ENCODE data around the gene PELI2.

Gene PELI2

DNA sequence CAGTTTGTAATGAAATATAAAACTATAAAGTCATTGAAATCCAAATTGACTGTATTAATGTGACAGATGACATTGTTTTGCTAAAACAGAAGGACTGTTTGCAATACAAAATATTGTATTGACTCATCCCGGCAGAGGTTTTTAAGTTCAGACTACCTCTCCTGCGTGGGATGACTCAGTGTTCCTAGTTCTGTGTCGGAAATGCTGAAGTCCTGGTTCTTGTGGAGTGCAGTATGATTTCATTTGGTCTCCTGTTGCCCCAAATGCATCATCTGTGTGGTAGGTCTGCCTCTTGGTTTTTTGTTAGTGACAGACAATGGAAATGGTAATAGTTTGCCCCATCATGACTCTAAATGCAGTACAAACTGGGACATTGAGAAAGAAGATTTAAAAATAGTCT, 27.8 kb downstream of the PELI2 start:
- no peak overlapping the region for H3K4me3 ChIP-seq (ENCODE audit: low read depth, low read length)
- DNase-seq (ENCODE audit: low read depth), result no peak
- TF ChIP-seq, protein P1, sequence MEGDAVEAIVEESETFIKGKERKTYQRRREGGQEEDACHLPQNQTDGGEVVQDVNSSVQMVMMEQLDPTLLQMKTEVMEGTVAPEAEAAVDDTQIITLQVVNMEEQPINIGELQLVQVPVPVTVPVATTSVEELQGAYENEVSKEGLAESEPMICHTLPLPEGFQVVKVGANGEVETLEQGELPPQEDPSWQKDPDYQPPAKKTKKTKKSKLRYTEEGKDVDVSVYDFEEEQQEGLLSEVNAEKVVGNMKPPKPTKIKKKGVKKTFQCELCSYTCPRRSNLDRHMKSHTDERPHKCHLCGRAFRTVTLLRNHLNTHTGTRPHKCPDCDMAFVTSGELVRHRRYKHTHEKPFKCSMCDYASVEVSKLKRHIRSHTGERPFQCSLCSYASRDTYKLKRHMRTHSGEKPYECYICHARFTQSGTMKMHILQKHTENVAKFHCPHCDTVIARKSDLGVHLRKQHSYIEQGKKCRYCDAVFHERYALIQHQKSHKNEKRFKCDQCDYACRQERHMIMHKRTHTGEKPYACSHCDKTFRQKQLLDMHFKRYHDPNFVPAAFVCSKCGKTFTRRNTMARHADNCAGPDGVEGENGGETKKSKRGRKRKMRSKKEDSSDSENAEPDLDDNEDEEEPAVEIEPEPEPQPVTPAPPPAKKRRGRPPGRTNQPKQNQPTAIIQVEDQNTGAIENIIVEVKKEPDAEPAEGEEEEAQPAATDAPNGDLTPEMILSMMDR (IDR thresholded peaks at IDR 0.05; ENCODE audit: control insufficient read depth, extremely low read depth, insufficient read depth), result no peak

DNA sequence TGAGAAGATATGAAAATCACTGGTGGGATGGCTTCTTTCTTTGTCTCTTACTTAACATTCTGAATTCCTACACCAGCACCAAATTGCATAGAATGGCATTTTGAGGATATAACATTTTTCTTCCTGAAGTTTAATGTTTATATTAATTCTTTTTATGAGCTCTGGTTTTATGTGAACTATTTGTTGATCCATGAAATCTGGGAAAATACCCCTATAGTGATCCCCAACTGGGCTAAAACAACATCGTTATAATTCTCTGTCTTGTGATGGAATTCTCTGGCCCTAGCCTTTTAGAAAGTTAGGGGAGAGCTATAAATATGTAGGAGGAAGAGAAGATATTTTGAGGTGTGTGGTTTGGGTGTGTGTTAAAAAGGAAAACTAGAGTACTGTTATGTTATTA, 29.2 kb downstream of the PELI2 start:
- no peak for DNase-seq (ENCODE audit: low read depth)
- H3K4me3 ChIP-seq (ENCODE audit: low read depth, low read length), result no peak overlapping the region
- TF ChIP-seq, protein P1 (IDR thresholded peaks at IDR 0.05; ENCODE audit: control insufficient read depth, extremely low read depth, insufficient read depth), result no peak

DNA sequence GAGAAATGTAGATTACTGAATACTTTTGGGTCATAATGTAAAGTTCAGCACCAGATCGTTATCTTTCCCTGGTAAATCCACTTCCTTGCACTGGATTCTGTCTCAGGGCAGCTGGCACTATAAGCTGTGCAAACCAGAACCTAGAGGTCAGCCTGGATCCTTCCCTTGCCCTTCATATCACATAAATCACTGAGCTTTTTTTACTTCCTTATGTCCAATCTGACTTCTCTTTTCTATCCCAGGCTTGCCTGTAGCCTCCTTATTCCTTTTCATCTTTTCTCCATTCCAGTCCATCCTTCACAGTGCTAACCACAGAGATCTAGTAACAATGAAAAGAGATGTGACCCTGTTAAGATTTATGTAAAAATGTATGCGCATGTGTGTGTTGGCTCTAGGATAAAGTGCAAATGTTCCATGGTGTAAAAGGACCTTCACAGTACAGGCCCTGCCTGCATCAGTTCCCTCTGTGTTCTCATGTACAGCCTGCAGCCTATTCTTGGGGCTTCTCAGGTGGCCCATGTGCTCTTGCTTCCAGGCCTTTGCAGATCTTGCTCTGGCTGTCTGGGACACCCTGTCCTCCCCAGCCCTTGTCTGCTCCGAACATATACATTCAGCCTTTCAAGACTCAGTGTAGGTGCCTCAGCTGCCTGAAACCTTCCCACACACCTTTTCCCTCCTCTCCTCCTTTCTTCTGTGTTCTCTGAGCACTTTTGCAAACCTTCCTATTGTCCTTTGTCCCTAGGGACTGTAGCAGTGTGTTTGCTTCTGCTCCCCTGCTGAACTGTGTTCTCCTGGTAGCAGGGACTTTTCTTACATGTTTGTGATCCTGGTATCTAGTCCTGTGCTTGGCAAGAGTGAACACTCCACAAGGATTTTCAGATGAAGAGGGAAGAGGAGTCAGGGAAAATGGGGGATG, 30.0 kb downstream of the PELI2 start:
- H3K4me3 ChIP-seq (ENCODE audit: low read depth, low read length), result no peak overlapping the region
- DNase-seq (ENCODE audit: low read depth), result no peak
- TF ChIP-seq, protein P1 (IDR thresholded peaks at IDR 0.05; ENCODE audit: control insufficient read depth, extremely low read depth, insufficient read depth), result no peak

DNA sequence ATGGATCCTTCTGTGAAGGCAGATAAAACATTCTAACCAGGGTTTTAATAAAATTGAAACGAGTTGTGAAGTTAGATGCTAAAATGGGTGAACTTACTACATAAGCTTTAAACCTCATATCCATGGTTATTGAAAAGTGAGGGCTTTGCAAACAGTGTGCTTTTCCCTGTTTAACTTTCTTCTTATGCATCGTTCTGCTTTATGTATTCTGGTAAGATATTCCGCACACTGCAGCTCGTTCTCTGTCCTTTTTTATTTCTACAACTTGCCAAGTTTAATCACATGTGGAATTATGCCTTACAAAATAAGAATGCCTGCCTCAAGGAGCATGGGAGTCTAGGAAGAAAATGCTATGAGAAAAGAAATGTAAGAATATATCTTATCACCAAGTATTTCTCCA, 30.9 kb downstream of the PELI2 start:
- no peak overlapping the region for H3K4me3 ChIP-seq (ENCODE audit: low read depth, low read length)
- TF ChIP-seq, protein P1 (IDR thresholded peaks at IDR 0.05; ENCODE audit: control insufficient read depth, extremely low read depth, insufficient read depth), result no peak
- DNase-seq (ENCODE audit: low read depth), result no peak

DNA sequence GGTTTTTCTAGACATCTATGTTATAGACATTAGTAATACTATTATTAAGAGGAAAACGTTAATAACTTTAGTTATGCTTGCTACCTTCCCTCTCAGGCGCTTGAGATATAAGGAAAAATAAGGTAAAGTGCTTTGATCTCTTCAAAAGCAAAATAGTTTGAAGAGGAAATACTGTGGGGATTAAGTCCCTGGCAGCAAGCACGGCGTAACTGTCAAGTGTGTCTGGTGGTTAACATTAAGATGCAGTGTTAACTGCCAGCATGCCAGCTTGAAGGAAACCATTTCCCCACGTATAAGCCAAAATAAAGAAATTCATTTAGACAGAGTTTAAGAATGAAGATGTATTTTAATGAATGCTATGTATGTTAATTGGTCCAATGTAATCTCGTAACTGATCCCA, 31.8 kb downstream of the PELI2 start:
- TF ChIP-seq, protein P1 (IDR thresholded peaks at IDR 0.05; ENCODE audit: control insufficient read depth, extremely low read depth, insufficient read depth), result no peak
- no peak for DNase-seq (ENCODE audit: low read depth)
- H3K4me3 ChIP-seq (ENCODE audit: low read depth, low read length), result no peak overlapping the region

DNA sequence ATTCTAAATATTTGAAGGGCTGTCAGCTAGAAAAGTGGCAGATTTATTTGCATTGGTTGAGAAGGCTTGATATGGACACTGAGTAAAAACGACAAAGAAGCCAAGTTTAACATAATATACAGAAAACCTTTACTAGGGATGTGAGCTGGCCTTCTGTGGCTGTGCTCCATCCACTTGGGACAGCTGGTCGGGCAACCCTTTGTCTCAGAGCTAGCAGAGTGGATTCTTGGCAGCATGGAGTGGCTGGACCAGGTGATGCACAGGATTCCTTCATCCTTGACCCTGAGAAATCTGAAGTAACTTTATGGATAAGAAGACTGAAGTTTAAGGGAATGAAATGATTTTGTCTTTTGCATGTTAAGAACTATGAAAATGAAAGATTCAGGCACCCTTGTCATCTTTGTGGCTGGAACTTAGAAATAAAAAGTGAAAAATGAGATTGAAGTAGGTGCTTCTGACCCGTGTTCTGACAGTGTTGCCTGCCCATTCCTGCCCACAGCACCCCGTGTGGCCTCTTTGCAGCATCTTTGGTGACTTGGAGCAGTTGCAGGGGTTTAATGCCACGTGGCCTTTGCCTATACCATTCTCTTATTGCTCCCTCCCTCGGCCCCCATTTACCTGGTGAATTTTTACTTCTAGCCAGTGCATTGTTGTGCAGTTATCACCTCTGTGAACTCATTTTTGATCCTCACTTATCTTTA, 32.6 kb downstream of the PELI2 start:
- DNase-seq (ENCODE audit: low read depth), result no peak
- no peak overlapping the region for H3K4me3 ChIP-seq (ENCODE audit: low read depth, low read length)
- TF ChIP-seq, protein P1 (IDR thresholded peaks at IDR 0.05; ENCODE audit: control insufficient read depth, extremely low read depth, insufficient read depth), result no peak
